K562 (cell line): ENCODE measurements around the gene CTXN1. TPM values are rescaled to one million over a fixed set of nuclear protein-coding genes. Genes with fewer than 3 reads are reported as not detected.

Experiments used
- BACH1 ChIP-seq: fragments of 200-800 bp; sonication (Bioruptor generic); IDR thresholded peaks from 2 replicates; pipeline ENCODE4 v1.6.1; 2016; ENCODE audit warnings: missing genetic modification characterization, missing compliant biosample characterization
- BRD4 ChIP-seq: fragments of 200-600 bp; sonication (generic); IDR thresholded peaks from 2 replicates; pipeline ENCODE4 v1.6.1; 2017; ENCODE audit warnings: inconsistent platforms
- BRF1 ChIP-seq: IDR thresholded peaks from 3 replicates; pipeline ENCODE4 v1.6.1; 2011; ENCODE audit warnings: borderline replicate concordance, mild to moderate bottlenecking; ENCODE audit not compliant: insufficient read length; ENCODE audit errors: extremely low read depth
- CHCHD3 ChIP-seq: fragments of 250-450 bp; sonication (Bioruptor Pico); IDR thresholded peaks from 2 replicates; pipeline ENCODE4 v2.1.2; 2022; ENCODE audit warnings: mild to moderate bottlenecking
- JUNB ChIP-seq: fragments of 450-650 bp; formaldehyde crosslinking; conservative IDR thresholded peaks from 2 replicates; pipeline ENCODE4 v1.4.0; 2020; ENCODE audit warnings: mild to moderate bottlenecking
- LCOR ChIP-seq: sonication (generic); formaldehyde crosslinking; IDR thresholded peaks from 2 replicates; pipeline ENCODE4 v1.8.0; 2022; ENCODE audit warnings: mild to moderate bottlenecking, missing genetic modification reagents
- NFE2L1 ChIP-seq: fragments of 450-650 bp; IDR thresholded peaks from 2 replicates; pipeline ENCODE4 v1.6.1; 2016; ENCODE audit warnings: missing genetic modification characterization, low read depth, mild to moderate bottlenecking, missing compliant biosample characterization, moderate library complexity, borderline replicate concordance
- NR1H2 ChIP-seq: sonication (generic); formaldehyde crosslinking; IDR thresholded peaks from 2 replicates; pipeline ENCODE4 v1.4.0; 2020; ENCODE audit warnings: mild to moderate bottlenecking, missing genetic modification reagents
- SAP30 ChIP-seq: fragments of 200-600 bp; sonication (generic); IDR thresholded peaks from 2 replicates; pipeline ENCODE4 v1.6.1; 2012; ENCODE audit warnings: borderline replicate concordance, low read depth, mild to moderate bottlenecking, moderate library complexity, low read length, control low read depth, inconsistent platforms; ENCODE audit not compliant: insufficient read depth, poor library complexity, severe bottlenecking
- SETDB1 ChIP-seq: IDR thresholded peaks from one replicate; pipeline ENCODE4 v1.6.1; 2012; ENCODE audit warnings: low read length, control low read depth, inconsistent platforms
- SRF ChIP-seq, 2 experiments: fragments of 250-450, 450-650 bp in 1 of 2; sonication (Bioruptor Pico) in 1 of 2; sonication (generic) in 1 of 2; formaldehyde crosslinking; IDR thresholded peaks; 2 replicates each; pipeline versions ENCODE4 v1.5.0 to v1.5.1; 2020 to 2022; ENCODE audit warnings: mild to moderate bottlenecking in 1 of 2, missing genetic modification reagents in 1 of 2
- SUPT5H ChIP-seq: fragments of 450-650 bp; IDR thresholded peaks from 2 replicates; pipeline ENCODE4 v1.6.1; 2016
- ZBED1 ChIP-seq: IDR thresholded peaks from 2 replicates; pipeline ENCODE4 v1.6.1; 2014
- ZBTB1 ChIP-seq: sonication (generic); formaldehyde crosslinking; IDR thresholded peaks from 2 replicates; pipeline ENCODE4 v1.8.1; 2023; ENCODE audit warnings: missing genetic modification reagents, low read depth, mild to moderate bottlenecking, borderline replicate concordance
- ZBTB7A ChIP-seq: IDR thresholded peaks from 2 replicates; pipeline ENCODE4 v1.6.1; 2011; ENCODE audit warnings: low read depth, mild to moderate bottlenecking, low read length, moderate library complexity, borderline replicate concordance; ENCODE audit not compliant: control insufficient read depth
- ZFX ChIP-seq: sonication (generic); formaldehyde crosslinking; IDR thresholded peaks from 2 replicates; pipeline ENCODE4 v1.8.0; 2022; ENCODE audit warnings: mild to moderate bottlenecking, missing genetic modification reagents, moderate library complexity
- ZNF146 ChIP-seq: IDR thresholded peaks from one replicate; pipeline ENCODE4 v1.6.1; 2018; ENCODE audit warnings: missing compliant biosample characterization; ENCODE audit not compliant: unreplicated experiment
- ZNF175 ChIP-seq: fragments of 200-800 bp; sonication (Bioruptor generic); IDR thresholded peaks from 2 replicates; pipeline ENCODE4 v1.6.1; 2016; ENCODE audit warnings: low read depth, mild to moderate bottlenecking, missing genetic modification characterization, missing compliant biosample characterization
- ZNF431 ChIP-seq: sonication (generic); formaldehyde crosslinking; IDR thresholded peaks from 2 replicates; pipeline ENCODE4 v1.8.0; 2022; ENCODE audit warnings: mild to moderate bottlenecking, missing genetic modification reagents
- polyA plus RNA-seq, 8 experiments: library from polyadenylated mRNA; depleted of rRNA in 4 of 8; stranded (reverse) in 5 of 8; unstranded in 3 of 8; fragments of >200 nt; fragmentation: Nextera tagmentation in 2 of 8; fragmentation: Illumina TruSeq in 1 of 8; extraction: Ambion mirVana in 2 of 8; extraction: Trizol in 1 of 8; gene quantifications; 2 replicates each; pipeline versions ENCODE4 v1.2.1 to v1.2.3, GENCODE V29; 2011 to 2014; ENCODE audit warnings: inconsistent platforms in 1 of 8, missing spikeins in 1 of 8
- total RNA-seq, 7 experiments: library from RNA; depleted of rRNA in 6 of 7; stranded (reverse); fragments of >200 nt in 6 of 7; fragmentation: Illumina TruSeq in 2 of 7; extraction: Trizol in 2 of 7; gene quantifications; 2 replicates each; pipeline versions ENCODE4 v1.2.1 to v1.2.3, GENCODE V29; 2011 to 2021; ENCODE audit warnings: low replicate concordance in 1 of 7
- TF ChIP-seq, protein P1 (sequence below): sonication (generic); formaldehyde crosslinking; IDR thresholded peaks from 2 replicates; pipeline ENCODE4 v1.8.0; 2022; ENCODE audit warnings: missing genetic modification reagents, mild to moderate bottlenecking, moderate library complexity, borderline replicate concordance
- TF ChIP-seq, protein P2 (sequence below): sonication (generic); formaldehyde crosslinking; IDR thresholded peaks from 2 replicates; pipeline ENCODE4 v1.8.0; 2023; ENCODE audit warnings: mild to moderate bottlenecking, missing genetic modification reagents
- TF ChIP-seq, protein P3 (sequence below): sonication (generic); formaldehyde crosslinking; IDR thresholded peaks from 2 replicates; pipeline ENCODE4 v1.8.1; 2023; ENCODE audit warnings: mild to moderate bottlenecking, missing genetic modification reagents, moderate library complexity
- TF ChIP-seq, protein P4 (sequence below): fragments of 450-650 bp; IDR thresholded peaks from 2 replicates; pipeline ENCODE4 v1.6.1; 2016; ENCODE audit warnings: antibody characterized with exemption

Gene CTXN1
- total and polyA plus RNA-seq, 9 of the 15 experiments (the other 6 are each of a cell fraction or from before 2014, with no cell fraction given): 0.15 to 37.4 (median 1.8) TPM; not detected in 2

DNA sequence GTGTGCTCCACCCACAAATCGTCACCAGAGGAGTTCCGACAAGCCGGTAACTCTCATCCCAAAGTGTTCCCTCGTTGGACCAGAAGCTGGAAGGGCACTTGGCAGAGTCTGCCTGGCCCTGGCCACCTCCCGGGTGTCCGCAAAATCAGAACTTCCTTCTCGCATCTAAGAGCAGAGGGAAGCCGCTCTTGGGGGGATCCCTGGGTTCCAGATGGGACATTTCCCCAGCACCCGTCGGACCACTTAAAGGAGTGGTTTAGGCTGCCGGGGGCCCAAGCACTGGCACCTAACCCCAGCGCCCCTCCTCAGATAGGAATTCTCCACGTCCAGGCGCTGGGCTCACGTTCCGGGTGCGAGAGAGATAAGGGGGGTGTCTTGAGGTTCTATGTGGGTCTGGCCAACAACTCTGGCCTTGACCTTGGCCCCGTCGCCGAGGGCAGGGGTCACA, 23.1 kb downstream of the CTXN1 start (continued):
- TF ChIP-seq LCOR (CRISPR knock-in tag) (no peak), SRF (CRISPR knock-in tag; IDR thresholded peaks at IDR 0.05) (no peak), ZBED1 (no peak), BRD4 (no peak), BACH1 (tag) (no peak), ZNF175 (CRISPR knock-in tag) (no peak), SUPT5H (no peak), ZBTB1 (no peak), NFE2L1 (no peak), ZNF431 (no peak), NR1H2 (CRISPR knock-in tag) (0 out of 2 replicates have a peak, but pooled peaks have one; percentile 22), ZNF146 (no peak), JUNB (CRISPR knock-in tag) (no peak), BRF1 (no peak), CHCHD3 (CRISPR knock-in tag) (no peak), ZBTB7A (no peak), ZFX (CRISPR knock-in tag) (peak; percentile 12; the same call in 1 of the 2 replicates), SAP30 (no peak), SETDB1 (no peak)
- TF ChIP-seq, protein P1, sequence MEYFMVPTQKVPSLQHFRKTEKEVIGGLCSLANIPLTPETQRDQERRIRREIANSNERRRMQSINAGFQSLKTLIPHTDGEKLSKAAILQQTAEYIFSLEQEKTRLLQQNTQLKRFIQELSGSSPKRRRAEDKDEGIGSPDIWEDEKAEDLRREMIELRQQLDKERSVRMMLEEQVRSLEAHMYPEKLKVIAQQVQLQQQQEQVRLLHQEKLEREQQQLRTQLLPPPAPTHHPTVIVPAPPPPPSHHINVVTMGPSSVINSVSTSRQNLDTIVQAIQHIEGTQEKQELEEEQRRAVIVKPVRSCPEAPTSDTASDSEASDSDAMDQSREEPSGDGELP: no peak
- TF ChIP-seq, protein P2, sequence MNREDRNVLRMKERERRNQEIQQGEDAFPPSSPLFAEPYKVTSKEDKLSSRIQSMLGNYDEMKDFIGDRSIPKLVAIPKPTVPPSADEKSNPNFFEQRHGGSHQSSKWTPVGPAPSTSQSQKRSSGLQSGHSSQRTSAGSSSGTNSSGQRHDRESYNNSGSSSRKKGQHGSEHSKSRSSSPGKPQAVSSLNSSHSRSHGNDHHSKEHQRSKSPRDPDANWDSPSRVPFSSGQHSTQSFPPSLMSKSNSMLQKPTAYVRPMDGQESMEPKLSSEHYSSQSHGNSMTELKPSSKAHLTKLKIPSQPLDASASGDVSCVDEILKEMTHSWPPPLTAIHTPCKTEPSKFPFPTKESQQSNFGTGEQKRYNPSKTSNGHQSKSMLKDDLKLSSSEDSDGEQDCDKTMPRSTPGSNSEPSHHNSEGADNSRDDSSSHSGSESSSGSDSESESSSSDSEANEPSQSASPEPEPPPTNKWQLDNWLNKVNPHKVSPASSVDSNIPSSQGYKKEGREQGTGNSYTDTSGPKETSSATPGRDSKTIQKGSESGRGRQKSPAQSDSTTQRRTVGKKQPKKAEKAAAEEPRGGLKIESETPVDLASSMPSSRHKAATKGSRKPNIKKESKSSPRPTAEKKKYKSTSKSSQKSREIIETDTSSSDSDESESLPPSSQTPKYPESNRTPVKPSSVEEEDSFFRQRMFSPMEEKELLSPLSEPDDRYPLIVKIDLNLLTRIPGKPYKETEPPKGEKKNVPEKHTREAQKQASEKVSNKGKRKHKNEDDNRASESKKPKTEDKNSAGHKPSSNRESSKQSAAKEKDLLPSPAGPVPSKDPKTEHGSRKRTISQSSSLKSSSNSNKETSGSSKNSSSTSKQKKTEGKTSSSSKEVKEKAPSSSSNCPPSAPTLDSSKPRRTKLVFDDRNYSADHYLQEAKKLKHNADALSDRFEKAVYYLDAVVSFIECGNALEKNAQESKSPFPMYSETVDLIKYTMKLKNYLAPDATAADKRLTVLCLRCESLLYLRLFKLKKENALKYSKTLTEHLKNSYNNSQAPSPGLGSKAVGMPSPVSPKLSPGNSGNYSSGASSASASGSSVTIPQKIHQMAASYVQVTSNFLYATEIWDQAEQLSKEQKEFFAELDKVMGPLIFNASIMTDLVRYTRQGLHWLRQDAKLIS (CRISPR knock-in tag): 0 out of 2 replicates have a peak, but pooled peaks have one; percentile 36
- TF ChIP-seq, protein P3, sequence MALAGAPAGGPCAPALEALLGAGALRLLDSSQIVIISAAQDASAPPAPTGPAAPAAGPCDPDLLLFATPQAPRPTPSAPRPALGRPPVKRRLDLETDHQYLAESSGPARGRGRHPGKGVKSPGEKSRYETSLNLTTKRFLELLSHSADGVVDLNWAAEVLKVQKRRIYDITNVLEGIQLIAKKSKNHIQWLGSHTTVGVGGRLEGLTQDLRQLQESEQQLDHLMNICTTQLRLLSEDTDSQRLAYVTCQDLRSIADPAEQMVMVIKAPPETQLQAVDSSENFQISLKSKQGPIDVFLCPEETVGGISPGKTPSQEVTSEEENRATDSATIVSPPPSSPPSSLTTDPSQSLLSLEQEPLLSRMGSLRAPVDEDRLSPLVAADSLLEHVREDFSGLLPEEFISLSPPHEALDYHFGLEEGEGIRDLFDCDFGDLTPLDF (CRISPR knock-in tag): no peak
- TF ChIP-seq, protein P4, sequence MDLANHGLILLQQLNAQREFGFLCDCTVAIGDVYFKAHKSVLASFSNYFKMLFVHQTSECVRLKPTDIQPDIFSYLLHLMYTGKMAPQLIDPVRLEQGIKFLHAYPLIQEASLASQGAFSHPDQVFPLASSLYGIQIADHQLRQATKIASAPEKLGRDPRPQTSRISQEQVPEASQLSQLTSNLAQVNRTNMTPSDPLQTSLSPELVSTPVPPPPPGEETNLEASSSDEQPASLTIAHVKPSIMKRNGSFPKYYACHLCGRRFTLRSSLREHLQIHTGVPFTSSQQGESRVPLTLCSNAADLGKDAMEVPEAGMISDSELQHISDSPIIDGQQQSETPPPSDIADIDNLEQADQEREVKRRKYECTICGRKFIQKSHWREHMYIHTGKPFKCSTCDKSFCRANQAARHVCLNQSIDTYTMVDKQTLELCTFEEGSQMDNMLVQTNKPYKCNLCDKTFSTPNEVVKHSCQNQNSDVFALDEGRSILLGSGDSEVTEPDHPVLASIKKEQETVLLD: no peak
